Fibroblast of mammary gland (primary cell): Measurements from ENCODE around the gene STK38.

ENCODE experiments used
- DNase-seq: peaks from one replicate; pipeline ENCODE4 v3.0.0-alpha.2; 2010; ENCODE audit warnings: low read depth
- H3K4me3 ChIP-seq: 2 replicates; pipeline ENCODE4 v1.5.1; 2011; ENCODE audit warnings: low read depth, mild to moderate bottlenecking, low read length, moderate library complexity; ENCODE audit not compliant: control insufficient read depth
- TF ChIP-seq, protein P1 (sequence below): conservative IDR thresholded peaks from 2 replicates; pipeline ENCODE4 v1.5.1; 2011; ENCODE audit warnings: low read depth, low read length, inconsistent platforms; ENCODE audit not compliant: control insufficient read depth, insufficient read depth

Gene STK38

DNA sequence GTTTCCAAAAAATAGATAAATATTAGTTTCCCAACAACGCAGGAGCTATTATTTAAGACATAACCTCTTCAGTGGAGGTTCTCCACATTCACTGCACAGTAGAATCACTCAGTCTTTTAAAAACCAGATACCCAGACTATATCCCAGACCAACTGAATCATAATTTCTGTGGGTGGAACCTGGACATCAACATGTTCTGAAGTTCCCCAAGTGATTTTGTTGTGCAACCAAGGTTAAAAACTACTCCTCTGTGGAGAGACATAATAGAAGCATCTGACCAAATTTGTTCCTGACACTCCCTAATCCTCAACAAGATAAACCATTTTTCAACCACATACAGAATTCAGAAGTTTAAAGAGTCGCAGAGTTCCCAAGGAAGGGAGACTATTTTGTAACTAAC, 42.3 kb downstream of the STK38 start:
- peak; percentile 63 for DNase-seq
- TF ChIP-seq, protein P1, sequence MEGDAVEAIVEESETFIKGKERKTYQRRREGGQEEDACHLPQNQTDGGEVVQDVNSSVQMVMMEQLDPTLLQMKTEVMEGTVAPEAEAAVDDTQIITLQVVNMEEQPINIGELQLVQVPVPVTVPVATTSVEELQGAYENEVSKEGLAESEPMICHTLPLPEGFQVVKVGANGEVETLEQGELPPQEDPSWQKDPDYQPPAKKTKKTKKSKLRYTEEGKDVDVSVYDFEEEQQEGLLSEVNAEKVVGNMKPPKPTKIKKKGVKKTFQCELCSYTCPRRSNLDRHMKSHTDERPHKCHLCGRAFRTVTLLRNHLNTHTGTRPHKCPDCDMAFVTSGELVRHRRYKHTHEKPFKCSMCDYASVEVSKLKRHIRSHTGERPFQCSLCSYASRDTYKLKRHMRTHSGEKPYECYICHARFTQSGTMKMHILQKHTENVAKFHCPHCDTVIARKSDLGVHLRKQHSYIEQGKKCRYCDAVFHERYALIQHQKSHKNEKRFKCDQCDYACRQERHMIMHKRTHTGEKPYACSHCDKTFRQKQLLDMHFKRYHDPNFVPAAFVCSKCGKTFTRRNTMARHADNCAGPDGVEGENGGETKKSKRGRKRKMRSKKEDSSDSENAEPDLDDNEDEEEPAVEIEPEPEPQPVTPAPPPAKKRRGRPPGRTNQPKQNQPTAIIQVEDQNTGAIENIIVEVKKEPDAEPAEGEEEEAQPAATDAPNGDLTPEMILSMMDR = no peak
- H3K4me3 ChIP-seq = no peak overlapping the region

DNA sequence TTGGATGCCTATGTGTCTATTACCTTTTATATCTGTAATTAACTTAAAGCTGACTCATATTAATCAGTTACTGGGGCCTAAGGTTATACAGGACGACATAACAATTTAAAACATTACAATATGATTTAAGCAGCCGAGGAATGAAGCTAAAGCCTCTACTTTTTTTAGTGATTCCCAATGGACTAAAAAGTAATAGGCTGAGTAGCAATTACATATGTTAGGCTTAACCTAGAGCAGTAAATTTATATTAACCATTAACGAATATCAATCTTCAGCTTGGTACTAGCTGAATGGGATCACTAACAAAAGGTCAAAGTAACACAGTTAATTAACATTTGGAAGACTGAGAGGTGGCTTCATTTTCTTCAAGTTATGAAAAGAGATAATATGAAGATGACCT, 43.1 kb downstream of the STK38 start:
- DNase-seq = no peak
- TF ChIP-seq, protein P1 = no peak
- H3K4me3 ChIP-seq = no peak overlapping the region

DNA sequence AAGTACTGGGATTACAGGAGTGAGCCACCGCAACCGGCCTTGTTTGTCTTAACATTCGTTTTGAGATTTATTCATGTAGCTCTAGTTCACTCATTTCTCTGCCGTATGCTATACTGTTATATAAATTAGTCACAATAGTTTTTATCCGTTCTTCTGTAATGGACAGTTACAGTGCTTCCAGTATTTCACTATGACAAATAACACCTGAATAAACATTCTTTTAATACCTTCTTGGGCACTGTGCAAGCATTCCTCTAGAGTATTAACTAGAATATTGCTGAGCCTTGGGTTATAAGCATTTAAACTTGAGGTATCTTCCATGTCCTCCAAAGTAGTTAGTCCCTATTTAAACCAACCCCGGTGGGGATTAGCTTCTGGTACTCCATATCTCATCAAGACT, 45.6 kb downstream of the STK38 start:
- TF ChIP-seq, protein P1 = no peak
- no peak overlapping the region for H3K4me3 ChIP-seq
- DNase-seq = no peak

DNA sequence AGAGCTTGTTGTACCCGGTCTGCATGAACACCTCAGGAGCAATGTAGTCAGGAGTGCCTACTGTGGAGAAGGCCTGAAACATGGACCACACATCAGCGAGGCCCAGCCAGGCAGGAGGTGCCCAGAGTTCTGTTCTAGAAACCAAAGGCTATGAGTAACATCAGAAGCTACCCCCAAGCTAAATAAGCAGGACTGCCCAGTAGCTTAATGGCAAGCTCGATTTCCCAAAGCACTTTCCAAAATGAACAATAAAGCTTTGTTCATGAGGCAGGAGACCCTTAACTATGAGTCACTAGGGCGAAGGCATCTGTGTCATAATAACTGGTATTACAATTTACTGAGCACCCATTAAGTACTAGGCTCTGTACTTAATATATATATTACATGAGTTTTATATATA, 47.4 kb downstream of the STK38 start:
- DNase-seq = no peak
- H3K4me3 ChIP-seq = no peak overlapping the region
- TF ChIP-seq, protein P1 = no peak

DNA sequence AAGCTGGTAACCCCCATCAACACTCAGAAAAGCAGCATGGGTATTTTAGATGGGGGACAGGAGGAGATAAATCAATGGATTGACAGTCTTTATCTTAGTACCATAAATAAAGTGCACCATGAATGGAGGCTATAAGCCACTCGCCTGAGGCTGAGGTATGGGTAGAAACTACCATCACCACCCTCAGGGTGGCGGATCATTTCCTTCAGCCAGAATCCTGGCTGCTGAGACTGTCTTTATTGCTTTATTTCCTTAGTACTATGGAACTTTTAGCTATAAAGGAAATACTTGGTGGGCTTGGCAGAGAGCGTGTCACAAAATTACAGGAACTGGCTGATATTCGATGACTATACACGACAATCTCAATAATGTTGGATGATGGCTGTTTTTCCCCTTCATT, 52.2 kb downstream of the STK38 start:
- no peak overlapping the region for H3K4me3 ChIP-seq
- no peak for DNase-seq
- TF ChIP-seq, protein P1 = no peak

DNA sequence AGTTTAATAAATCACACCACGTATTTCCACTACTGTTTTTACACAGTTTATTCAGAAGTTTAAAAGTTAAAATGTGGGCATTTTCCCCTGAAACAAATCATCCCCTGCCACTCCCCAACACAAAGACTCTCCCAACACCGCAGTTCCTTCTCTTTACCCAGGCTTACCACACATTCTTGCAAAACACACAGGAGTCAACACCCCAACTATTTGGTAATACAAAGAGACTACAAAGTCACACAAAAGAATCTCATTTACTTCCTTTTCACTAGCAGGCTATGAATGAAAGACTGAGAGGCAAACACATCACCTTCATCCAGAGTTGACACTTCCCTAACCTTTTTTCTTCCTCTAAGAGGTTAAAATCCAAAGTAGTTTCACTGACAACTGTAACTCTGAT, 53.4 kb downstream of the STK38 start:
- no peak for DNase-seq
- no peak overlapping the region for H3K4me3 ChIP-seq
- TF ChIP-seq, protein P1 = no peak

DNA sequence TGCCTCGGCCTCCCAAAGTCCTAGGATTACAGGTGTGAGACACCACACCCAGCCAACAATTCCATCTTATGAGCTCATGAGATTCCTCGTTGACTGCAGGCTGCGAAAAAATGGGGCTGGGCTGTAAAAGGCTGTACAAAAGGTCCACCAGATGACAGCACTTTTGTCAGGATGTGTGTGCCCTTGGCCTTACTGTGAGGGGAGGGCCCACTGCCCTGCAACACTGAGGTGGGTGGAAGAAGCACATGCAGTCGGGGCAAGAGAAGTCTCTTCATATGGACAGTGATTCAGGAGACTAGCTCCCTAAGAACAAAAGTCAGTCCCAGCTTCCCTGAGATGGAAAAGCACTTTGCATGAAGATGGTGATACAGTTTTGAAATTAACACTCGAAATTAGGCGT, 54.0 kb downstream of the STK38 start:
- TF ChIP-seq, protein P1 = no peak
- H3K4me3 ChIP-seq = no peak overlapping the region
- no peak for DNase-seq
